Pancreas (tissue), 10 donors: ENCODE data around the gene MAP3K6. TPM values are rescaled to one million over a fixed set of nuclear protein-coding genes. Genes with fewer than 3 reads are reported as not detected.

Experiments used
- ATAC-seq, 4 donors: fragments of 200-7000 bp; cut with Tn5 transposase; one replicate each; pipeline versions ENCODE4 v1.8.0 to v1.9.1; 2020; ENCODE audit warnings: mild to moderate bottlenecking in 4 of 4, moderate library complexity in 4 of 4
- DNase-seq, 6 donors: peaks; one replicate each; pipeline ENCODE4 v3.0.0-alpha.2; 2020
- FAIRE-seq: peaks from 2 replicates; lab custom pipeline; 2012; peaks lifted over from hg19 to GRCh38; lab: Jason Lieb, UNC
- H3K27ac ChIP-seq, 4 donors: fragments of 200-600 bp; sonication (generic); 1 replicate in 3 of 4; 2 replicates in 1 of 4; pipeline versions ENCODE4 v1.5.0 to v1.8.0; 2020
- H3K27me3 ChIP-seq, 4 donors: fragments of 200-600 bp; one replicate each; pipeline ENCODE4 v1.8.0; 2021
- H3K36me3 ChIP-seq, 3 donors: fragments of 200-600 bp; sonication (generic) in 1 of 3; one replicate each; pipeline versions ENCODE4 v1.5.0 to v1.8.0; 2020 to 2021
- H3K4me1 ChIP-seq, 3 donors: fragments of 200-600 bp; one replicate each; pipeline ENCODE4 v1.8.0; 2021
- H3K4me3 ChIP-seq, 4 donors: fragments of 200-600 bp; sonication (generic) in 2 of 4; one replicate each; pipeline versions ENCODE4 v1.5.0 to v1.8.0; 2020 to 2021
- H3K9me3 ChIP-seq, 4 donors: fragments of 200-600 bp; one replicate each; pipeline ENCODE4 v1.8.0; 2021
- CTCF ChIP-seq, 4 donors: fragments of 200-600 bp; sonication (generic) in 3 of 4; IDR thresholded peaks; one replicate each; pipeline versions ENCODE4 v1.5.0 to v1.8.0; 2021; ENCODE audit warnings: antibody characterized with exemption in 4 of 4
- WGBS, 2 donors: extraction: QIAGEN DNeasy Blood & Tissue Kit; methylation state at CpG; one replicate each; pipeline ENCODE4 v1.1.7; 2013; 5-methylcytosine and 5-hydroxymethylcytosine counted together
- intact Hi-C, 3 donors: fragments of 100-400 bp; cut with DNase I; formaldehyde crosslinking; loops; one replicate each; pipeline versions ENCODE4 v1.11.1 to v1.14.2; 2022
- polyA plus RNA-seq, 2 donors: library from polyadenylated mRNA; stranded (reverse); fragments of 200-250 nt; gene quantifications; one replicate each; pipeline ENCODE4 v1.2.3, GENCODE V29; 2013
- total RNA-seq, 6 donors: library from RNA; stranded (reverse); fragmentation: NEBNext Ultra II Directional in 4 of 6; extraction: Animal tissue kit (Norgen Biotek cat#: 25700) in 4 of 6; gene quantifications; one replicate each; pipeline versions ENCODE4 v1.2.1 to v1.2.4, GENCODE V29; 2021 to 2023
- donor health status: healthy with polysubstance abuse.
- donor health status: DM: no; HTN: no; CAD: no; lungs with moderate emphysema.
- donor health status: DM: no; HTN: no; CAD: no.
- donor health status: control.
- donor health status: control.
- donor health status: Bipolar disorder and iron deficiency.
- donor health status: DM: yes; HTN: yes; CAD: no.
- donor health status: DM: no; HTN: no; CAD: no.
- donor health status: DM: no; HTN: no; CAD: no.
- donor health status: DM: yes; HTN: yes; CAD: no.

The MAP3K6 gene
- total and polyA plus RNA-seq, 8 donors = 4.7 to 65.7 (median 10.1) TPM

GRCh38 chr1:27397110-27397509 is 30.3 kb upstream of the MAP3K6 start:
- intact Hi-C loops = loop anchor here in 1 of 3 donors (10.0 kb wide), 1 partner anchor 92 kb away; no protein-coding TSS in a partner anchor

GRCh38 chr1:27395441-27396195 is 28.9 kb upstream of the MAP3K6 start:
- no peak for FAIRE-seq
- 1 to 3% methylated on average over 10 of the region's 10 CpGs for WGBS, 2 donors
- Histone ChIP-seq H3K4me1 (peaks cover 0 to 5% (median 4%) of the 10 kb centered on the region in 3 donors), H3K27me3 (no peaks in the 10 kb centered on the region), H3K36me3 (no peaks in the 10 kb centered on the region), H3K27ac (no peak overlapping the region), H3K9me3 (no peaks in the 10 kb centered on the region), H3K4me3 (no peak overlapping the region)
- intact Hi-C loops = loop anchor here in 2 of 3 donors (2.0 to 10.0 kb wide), 2 partner anchors 91 to 97 kb away; no protein-coding TSS in a partner anchor
- ATAC-seq = peak; percentile 47 to 73 (median 64)
- TF ChIP-seq CTCF (IDR thresholded peaks at IDR 0.05) = peak; percentile 85 to 96 (median 92)
- DNase-seq = peak; percentile 52 to 90 (median 83)

More at GRCh38 chr1:27397110-27397509, 30.3 kb upstream of the MAP3K6 start:
- Histone ChIP-seq H3K4me3 (no peak overlapping the region), H3K9me3 (no peaks in the 10 kb centered on the region), H3K27me3 (no peaks in the 10 kb centered on the region), H3K27ac (no peak overlapping the region), H3K4me1 (peaks cover 0 to 2% (median 2%) of the 10 kb centered on the region in 3 donors), H3K36me3 (no peaks in the 10 kb centered on the region)
- no peak for DNase-seq
- no peak for FAIRE-seq
- 67 to 87% methylated on average over 3 of the region's 3 CpGs for WGBS, 2 donors
- ATAC-seq = no peak
- no peak for TF ChIP-seq CTCF (IDR thresholded peaks at IDR 0.05)

GRCh38 chr1:27394925-27395324 is 28.2 kb upstream of the MAP3K6 start:
- no peak for ATAC-seq
- TF ChIP-seq CTCF (IDR thresholded peaks at IDR 0.05) = no peak
- intact Hi-C loops = loop anchor here (2.0 to 10.0 kb wide), 4 partner anchors 38 to 98 kb away; no protein-coding TSS in a partner anchor

GRCh38 chr1:27394282-27394658 is 27.5 kb upstream of the MAP3K6 start:
- ATAC-seq (no peak), FAIRE-seq (no peak), DNase-seq (peak in 2 of 6 donors; percentile 43 to 49)
- 93 to 95% methylated on average over 9 of the region's 9 CpGs for WGBS, 2 donors
- no peak overlapping the region for H3K4me3 ChIP-seq
- H3K27me3 ChIP-seq = no peaks in the 10 kb centered on the region
- no peaks in the 10 kb centered on the region for H3K9me3 ChIP-seq
- peaks cover 0 to 5% (median 4%) of the 10 kb centered on the region in 3 donors for H3K4me1 ChIP-seq
- no peak overlapping the region for H3K27ac ChIP-seq
- no peak for TF ChIP-seq CTCF (IDR thresholded peaks at IDR 0.05)
- intact Hi-C loops = loop anchor here (2.0 to 10.0 kb wide), 4 partner anchors 37 to 97 kb away; no protein-coding TSS in a partner anchor
- no peaks in the 10 kb centered on the region for H3K36me3 ChIP-seq

More at GRCh38 chr1:27394925-27395324, 28.2 kb upstream of the MAP3K6 start:
- DNase-seq (peak in 1 of 6 donors; percentile 23), FAIRE-seq (no peak)
- no peaks in the 10 kb centered on the region for H3K9me3 ChIP-seq
- H3K27ac ChIP-seq = no peak overlapping the region
- H3K27me3 ChIP-seq = no peaks in the 10 kb centered on the region
- peaks cover 0 to 5% (median 4%) of the 10 kb centered on the region in 3 donors for H3K4me1 ChIP-seq
- no peak overlapping the region for H3K4me3 ChIP-seq
- no peaks in the 10 kb centered on the region for H3K36me3 ChIP-seq
- 63 to 76% methylated on average over 1 of the region's 1 CpG for WGBS, 2 donors
